Sigmoid colon (tissue), 7 donors: ENCODE results near the gene OVCA2. TPM values are rescaled to one million over a fixed set of nuclear protein-coding genes. Genes with fewer than 3 reads are reported as not detected.
A peak's percentile ranks its signal among the peaks of the same experiment; 100 is the strongest.

Experiments
- DNase-seq: peaks from one replicate; pipeline ENCODE4 v3.0.0-alpha.2; 2019
- H3K27ac ChIP-seq, 4 donors: fragments of 200-600 bp; sonication (generic); one replicate each; pipeline ENCODE4 v1.5.1; 2016 to 2019; ENCODE audit warnings: mild to moderate bottlenecking in 1 of 4
- H3K27me3 ChIP-seq, 3 donors: fragments of 200-600 bp; sonication (generic); one replicate each; pipeline ENCODE4 v1.5.1; 2019; ENCODE audit warnings: mild to moderate bottlenecking in 1 of 3
- H3K36me3 ChIP-seq, 4 donors: fragments of 200-600 bp; sonication (generic); one replicate each; pipeline ENCODE4 v1.5.1; 2016 to 2019
- H3K4me1 ChIP-seq, 4 donors: fragments of 200-600 bp; sonication (generic); one replicate each; pipeline ENCODE4 v1.5.1; 2017 to 2019
- H3K4me3 ChIP-seq, 4 donors: fragments of 200-600 bp; sonication (generic); one replicate each; pipeline ENCODE4 v1.5.1; 2017 to 2019; ENCODE audit warnings: mild to moderate bottlenecking in 2 of 4, moderate library complexity in 1 of 4
- H3K9me3 ChIP-seq, 4 donors: fragments of 200-600 bp in 3 of 4; sonication (generic) in 3 of 4; one replicate each; pipeline versions ENCODE4 v1.5.1 to v1.6.1; 2013 to 2019
- EP300 ChIP-seq, 4 donors: sonication (generic); formaldehyde crosslinking; IDR thresholded peaks; one replicate each; pipeline ENCODE4 v1.6.1; 2017; ENCODE audit warnings: antibody characterized with exemption in 4 of 4
- POLR2A ChIP-seq, 2 donors: fragments of 450-650 bp; IDR thresholded peaks; one replicate each; pipeline ENCODE4 v1.6.1; 2016; ENCODE audit warnings: antibody characterized with exemption in 2 of 2, mild to moderate bottlenecking in 2 of 2, moderate library complexity in 2 of 2
- POLR2AphosphoS5 ChIP-seq, 4 donors: sonication (generic); formaldehyde crosslinking; IDR thresholded peaks; one replicate each; pipeline ENCODE4 v1.6.1; 2017; ENCODE audit warnings: antibody characterized with exemption in 4 of 4
- WGBS, 2 donors: extraction: QIAGEN DNeasy Blood & Tissue Kit; methylation state at CpG; one replicate each; pipeline ENCODE4 v1.1.7; 2013; 5-methylcytosine and 5-hydroxymethylcytosine counted together
- intact Hi-C: fragments of 100-400 bp; cut with DNase I; formaldehyde crosslinking; loops from one replicate; pipeline ENCODE4 v1.15.1; 2023
- polyA plus RNA-seq, 3 donors: library from polyadenylated mRNA; stranded (reverse); fragments of 200-250 nt; gene quantifications; one replicate each; pipeline ENCODE4 v1.2.3, GENCODE V29; 2013
- total RNA-seq, 4 donors: library from RNA; depleted of rRNA; stranded (reverse); fragments of >200 nt; gene quantifications; one replicate each; pipeline ENCODE4 v1.1.0, GENCODE V29; 2016
- TF ChIP-seq, protein P1 (sequence below), 4 experiments: fragments of 450-650 bp in 3 of 4; fragments of 200-600 bp in 1 of 4; IDR thresholded peaks; one replicate each; pipeline ENCODE4 v1.5.1; 2016 to 2019; ENCODE audit warnings: antibody characterized with exemption in 4 of 4, mild to moderate bottlenecking in 3 of 4, moderate library complexity in 2 of 4
- donor health status: healthy with polysubstance abuse.
- donor health status: Bipolar disorder and iron deficiency.
- donor health status: healthy.

Gene OVCA2
- total and polyA plus RNA-seq, 7 donors, result 26.3 to 66.8 (median 43.0) TPM

DNA sequence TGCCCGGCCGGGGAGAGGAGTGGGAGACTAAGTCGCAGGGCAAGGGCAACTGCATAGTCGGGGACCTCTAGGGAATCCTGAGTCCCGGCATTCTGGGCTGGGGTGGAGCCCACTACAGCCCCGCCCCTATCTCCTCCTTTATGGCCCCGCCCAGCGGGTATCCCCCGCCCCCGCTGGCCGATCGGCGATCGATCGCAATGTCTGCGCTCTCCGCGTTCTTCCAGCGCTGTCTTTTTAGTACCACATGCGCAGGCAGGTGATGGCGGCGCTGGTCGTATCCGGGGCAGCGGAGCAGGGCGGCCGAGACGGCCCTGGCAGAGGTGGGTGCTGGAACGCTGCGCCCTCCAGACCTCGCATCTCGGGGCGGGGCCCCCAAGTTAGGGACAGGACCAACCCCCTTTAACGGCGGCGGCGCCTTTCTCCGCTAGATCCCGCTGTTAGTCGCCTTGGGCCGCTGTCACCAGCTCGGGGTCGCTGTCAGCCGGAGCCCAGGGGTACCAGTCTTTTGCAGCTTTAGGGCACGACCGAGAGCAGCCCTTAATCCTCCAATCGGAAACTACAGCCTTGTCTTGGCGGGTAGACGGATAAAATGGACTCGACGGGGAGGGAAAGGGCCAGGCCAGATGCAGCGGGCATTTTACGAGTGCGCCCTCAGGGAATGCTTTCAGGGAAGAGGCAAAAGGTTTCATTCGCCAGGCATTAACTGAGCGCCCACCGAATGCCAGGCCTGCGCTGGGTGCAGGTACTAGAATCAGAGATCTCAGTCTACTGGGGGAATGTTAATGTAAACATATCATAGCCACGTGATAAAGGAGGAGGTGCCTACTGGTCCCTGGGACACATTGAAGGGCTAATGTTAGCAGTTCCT lies 11.7 kb upstream of the OVCA2 start, which contains the start of gene DPH1:
Gene DPH1, plus strand, starts transcription at position 243 of the 868 bp plus-strand sequence. Its CDS starts 17 bp downstream, at position 260.
- H3K27me3 ChIP-seq, result peaks cover 4 to 44% (median 18%) of the 10 kb centered on the region in 3 donors
- 2% methylated on average over 59 of the region's 59 CpGs for WGBS, 2 donors
- TF ChIP-seq, protein P1, sequence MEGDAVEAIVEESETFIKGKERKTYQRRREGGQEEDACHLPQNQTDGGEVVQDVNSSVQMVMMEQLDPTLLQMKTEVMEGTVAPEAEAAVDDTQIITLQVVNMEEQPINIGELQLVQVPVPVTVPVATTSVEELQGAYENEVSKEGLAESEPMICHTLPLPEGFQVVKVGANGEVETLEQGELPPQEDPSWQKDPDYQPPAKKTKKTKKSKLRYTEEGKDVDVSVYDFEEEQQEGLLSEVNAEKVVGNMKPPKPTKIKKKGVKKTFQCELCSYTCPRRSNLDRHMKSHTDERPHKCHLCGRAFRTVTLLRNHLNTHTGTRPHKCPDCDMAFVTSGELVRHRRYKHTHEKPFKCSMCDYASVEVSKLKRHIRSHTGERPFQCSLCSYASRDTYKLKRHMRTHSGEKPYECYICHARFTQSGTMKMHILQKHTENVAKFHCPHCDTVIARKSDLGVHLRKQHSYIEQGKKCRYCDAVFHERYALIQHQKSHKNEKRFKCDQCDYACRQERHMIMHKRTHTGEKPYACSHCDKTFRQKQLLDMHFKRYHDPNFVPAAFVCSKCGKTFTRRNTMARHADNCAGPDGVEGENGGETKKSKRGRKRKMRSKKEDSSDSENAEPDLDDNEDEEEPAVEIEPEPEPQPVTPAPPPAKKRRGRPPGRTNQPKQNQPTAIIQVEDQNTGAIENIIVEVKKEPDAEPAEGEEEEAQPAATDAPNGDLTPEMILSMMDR (IDR thresholded peaks at IDR 0.05), result no peak
- no peak for TF ChIP-seq EP300 (IDR thresholded peaks at IDR 0.05)
- TF ChIP-seq POLR2A (IDR thresholded peaks at IDR 0.05), result peak in 1 of 2 donors; percentile 33
- peak; percentile 47 to 84 (median 76) for TF ChIP-seq POLR2AphosphoS5 (IDR thresholded peaks at IDR 0.05)
- peaks cover 0 to 41% (median 33%) of the 10 kb centered on the region in 4 donors for H3K4me1 ChIP-seq
- H3K36me3 ChIP-seq, result peaks cover 0 to 11% (median 6%) of the 10 kb centered on the region in 4 donors
- peak within 1 kb of the TSS; percentile 65 to 93 (median 82) for H3K4me3 ChIP-seq
- H3K27ac ChIP-seq, result peak within 1 kb of the TSS; percentile 63 to 85 (median 78)
- peak; percentile 92 for DNase-seq
- no peaks in the 10 kb centered on the region for H3K9me3 ChIP-seq
- intact Hi-C loops, result no loop called here

DNA sequence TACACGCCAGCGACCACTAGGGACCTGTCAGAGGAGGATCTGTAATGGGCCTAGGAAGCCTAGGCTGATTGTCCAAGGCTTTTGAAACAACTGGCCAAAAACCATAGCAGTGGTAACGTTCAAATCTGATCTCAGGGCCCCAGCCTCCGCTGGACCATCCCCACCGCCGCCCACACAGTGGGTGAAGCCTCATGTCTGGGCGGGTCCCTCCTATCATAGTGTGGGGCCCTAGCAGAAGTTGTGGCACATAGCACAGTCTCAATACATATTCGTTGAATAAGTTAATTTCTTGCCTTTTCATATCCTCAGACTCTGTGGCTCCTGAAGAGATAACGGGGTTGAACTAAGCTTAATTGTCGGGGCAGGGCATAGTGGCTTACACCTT lies 11.1 kb upstream of the OVCA2 start:
- 19 to 25% methylated on average over 10 of the region's 10 CpGs for WGBS, 2 donors
- peaks cover 0 to 35% (median 28%) of the 10 kb centered on the region in 4 donors for H3K4me1 ChIP-seq
- H3K4me3 ChIP-seq, result peak overlapping the region; percentile 65 to 93 (median 82)
- H3K27ac ChIP-seq, result peak overlapping the region; percentile 63 to 85 (median 78)
- H3K9me3 ChIP-seq, result no peaks in the 10 kb centered on the region
- TF ChIP-seq POLR2A (IDR thresholded peaks at IDR 0.05) (no peak), POLR2AphosphoS5 (IDR thresholded peaks at IDR 0.05) (no peak), EP300 (IDR thresholded peaks at IDR 0.05) (no peak)
- TF ChIP-seq, protein P1 (IDR thresholded peaks at IDR 0.05), result peak in 2 of 4 experiments; percentile 23 to 37
- peaks cover 0 to 17% (median 7%) of the 10 kb centered on the region in 4 donors for H3K36me3 ChIP-seq
- intact Hi-C loops, result no loop called here
- H3K27me3 ChIP-seq, result peaks cover 4 to 38% (median 13%) of the 10 kb centered on the region in 3 donors
- DNase-seq, result no peak

DNA sequence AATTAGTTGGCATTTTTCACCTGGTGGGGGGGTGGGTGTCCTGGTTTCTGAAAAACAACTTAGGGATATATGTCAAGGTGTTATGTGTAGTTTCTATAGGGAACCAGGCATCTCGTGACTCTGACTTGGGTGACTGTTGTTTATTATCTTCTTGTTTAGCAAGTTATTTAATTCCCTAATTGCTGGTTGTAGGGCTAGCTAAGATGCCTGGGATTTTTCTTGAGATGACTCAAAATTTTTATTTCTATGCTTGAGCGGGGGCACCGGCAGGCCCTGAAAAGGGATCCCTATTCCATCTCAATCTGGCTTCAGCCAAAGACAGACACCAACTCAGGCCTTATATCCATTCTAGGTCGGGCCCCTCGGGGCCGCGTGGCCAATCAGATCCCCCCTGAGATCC lies 8.7 kb upstream of the OVCA2 start:
- no peak for TF ChIP-seq POLR2A (IDR thresholded peaks at IDR 0.05)
- TF ChIP-seq POLR2AphosphoS5 (IDR thresholded peaks at IDR 0.05), result no peak
- TF ChIP-seq, protein P1 (IDR thresholded peaks at IDR 0.05), result no peak
- no peak for TF ChIP-seq EP300 (IDR thresholded peaks at IDR 0.05)
- H3K9me3 ChIP-seq, result no peaks in the 10 kb centered on the region
- no peak overlapping the region for H3K4me3 ChIP-seq
- H3K4me1 ChIP-seq, result peaks cover 0 to 30% (median 21%) of the 10 kb centered on the region in 4 donors
- no peak overlapping the region for H3K27ac ChIP-seq
- 94 to 96% methylated on average over 7 of the region's 7 CpGs for WGBS, 2 donors
- intact Hi-C loops, result no loop called here
- DNase-seq, result no peak
- H3K36me3 ChIP-seq, result peaks cover 0 to 41% (median 23%) of the 10 kb centered on the region in 4 donors
- H3K27me3 ChIP-seq, result peaks cover 0 to 14% (median 0%) of the 10 kb centered on the region in 3 donors

DNA sequence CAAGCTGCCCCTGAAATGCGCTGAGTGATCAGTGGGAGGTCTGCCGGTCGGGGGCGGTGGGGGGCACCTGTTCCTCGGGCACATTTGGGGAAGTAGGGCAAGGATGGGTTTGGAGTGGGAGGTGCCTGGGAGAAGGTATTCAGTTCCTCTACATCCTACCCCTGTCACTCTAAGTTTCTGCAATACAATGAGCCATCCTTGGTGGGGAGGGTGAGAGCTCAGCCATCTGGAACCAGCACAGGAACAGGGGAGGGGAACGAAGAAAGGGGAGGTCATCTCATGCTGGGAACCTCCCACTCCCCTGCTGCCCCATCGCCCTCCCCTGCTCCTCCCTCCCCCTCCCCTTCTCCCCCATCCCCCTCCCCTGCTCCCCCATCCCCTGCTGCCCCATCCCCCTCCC lies 7.7 kb upstream of the OVCA2 start:
- Histone ChIP-seq H3K27me3 (peaks cover 0 to 4% (median 0%) of the 10 kb centered on the region in 3 donors), H3K4me3 (no peak overlapping the region), H3K9me3 (no peaks in the 10 kb centered on the region), H3K27ac (no peak overlapping the region), H3K36me3 (peaks cover 0 to 47% (median 26%) of the 10 kb centered on the region in 4 donors), H3K4me1 (peaks cover 0 to 30% (median 21%) of the 10 kb centered on the region in 4 donors)
- TF ChIP-seq, protein P1 (IDR thresholded peaks at IDR 0.05), result no peak
- no peak for TF ChIP-seq POLR2A (IDR thresholded peaks at IDR 0.05)
- TF ChIP-seq EP300 (IDR thresholded peaks at IDR 0.05), result no peak
- no peak for TF ChIP-seq POLR2AphosphoS5 (IDR thresholded peaks at IDR 0.05)
- WGBS, 2 donors, result 77 to 91% methylated on average over 7 of the region's 7 CpGs
- intact Hi-C loops, result no loop called here
- DNase-seq, result no peak
